PC-3 (cell line): ENCODE measurements around the gene AREL1.

Experiments used
- EZH2 ChIP-seq: fragments of 300-600 bp; sonication (generic); IDR thresholded peaks from one replicate; pipeline ENCODE4 v1.6.1; 2017; ENCODE audit warnings: antibody characterized with exemption, mild to moderate bottlenecking, low read length; ENCODE audit not compliant: unreplicated experiment
- TF ChIP-seq, protein P1 (sequence below): fragments of 300-600 bp; sonication (generic); conservative IDR thresholded peaks from 2 replicates; pipeline ENCODE4 v1.5.1; 2017; ENCODE audit warnings: antibody characterized with exemption, low read depth, mild to moderate bottlenecking, low read length

- TF ChIP-seq, protein P1, sequence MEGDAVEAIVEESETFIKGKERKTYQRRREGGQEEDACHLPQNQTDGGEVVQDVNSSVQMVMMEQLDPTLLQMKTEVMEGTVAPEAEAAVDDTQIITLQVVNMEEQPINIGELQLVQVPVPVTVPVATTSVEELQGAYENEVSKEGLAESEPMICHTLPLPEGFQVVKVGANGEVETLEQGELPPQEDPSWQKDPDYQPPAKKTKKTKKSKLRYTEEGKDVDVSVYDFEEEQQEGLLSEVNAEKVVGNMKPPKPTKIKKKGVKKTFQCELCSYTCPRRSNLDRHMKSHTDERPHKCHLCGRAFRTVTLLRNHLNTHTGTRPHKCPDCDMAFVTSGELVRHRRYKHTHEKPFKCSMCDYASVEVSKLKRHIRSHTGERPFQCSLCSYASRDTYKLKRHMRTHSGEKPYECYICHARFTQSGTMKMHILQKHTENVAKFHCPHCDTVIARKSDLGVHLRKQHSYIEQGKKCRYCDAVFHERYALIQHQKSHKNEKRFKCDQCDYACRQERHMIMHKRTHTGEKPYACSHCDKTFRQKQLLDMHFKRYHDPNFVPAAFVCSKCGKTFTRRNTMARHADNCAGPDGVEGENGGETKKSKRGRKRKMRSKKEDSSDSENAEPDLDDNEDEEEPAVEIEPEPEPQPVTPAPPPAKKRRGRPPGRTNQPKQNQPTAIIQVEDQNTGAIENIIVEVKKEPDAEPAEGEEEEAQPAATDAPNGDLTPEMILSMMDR, result no peak
- no peak for TF ChIP-seq EZH2
Measured at GRCh38 chr14:74720526-74720925, 7.6 kb upstream of the AREL1 start.
